Fibroblast of the aortic adventitia (primary cell): ENCODE data around the gene SLC16A12. TPM values are rescaled to one million over a fixed set of nuclear protein-coding genes. Genes with fewer than 3 reads are reported as not detected.

Experiments
- DNase-seq: peaks from one replicate; pipeline ENCODE4 v3.0.0-alpha.2; 2010; ENCODE audit warnings: low read depth
- H3K4me3 ChIP-seq: 2 replicates; pipeline ENCODE4 v1.5.1; 2011; ENCODE audit warnings: low read depth, mild to moderate bottlenecking, control low read depth, low read length, moderate library complexity
- total RNA-seq: library from RNA; depleted of rRNA; stranded (reverse); fragments of >200 nt; gene quantifications from 2 replicates; pipeline ENCODE4 v1.2.3, GENCODE V29; 2012; ENCODE audit warnings: low replicate concordance
- TF ChIP-seq, protein P1 (sequence below): IDR thresholded peaks from 2 replicates; pipeline ENCODE4 v1.5.1; 2011; ENCODE audit warnings: mild to moderate bottlenecking, low read length, control low read depth, inconsistent platforms; ENCODE audit not compliant: insufficient read depth

Gene SLC16A12
- total RNA-seq, 1 donor: 0.90 TPM

DNA sequence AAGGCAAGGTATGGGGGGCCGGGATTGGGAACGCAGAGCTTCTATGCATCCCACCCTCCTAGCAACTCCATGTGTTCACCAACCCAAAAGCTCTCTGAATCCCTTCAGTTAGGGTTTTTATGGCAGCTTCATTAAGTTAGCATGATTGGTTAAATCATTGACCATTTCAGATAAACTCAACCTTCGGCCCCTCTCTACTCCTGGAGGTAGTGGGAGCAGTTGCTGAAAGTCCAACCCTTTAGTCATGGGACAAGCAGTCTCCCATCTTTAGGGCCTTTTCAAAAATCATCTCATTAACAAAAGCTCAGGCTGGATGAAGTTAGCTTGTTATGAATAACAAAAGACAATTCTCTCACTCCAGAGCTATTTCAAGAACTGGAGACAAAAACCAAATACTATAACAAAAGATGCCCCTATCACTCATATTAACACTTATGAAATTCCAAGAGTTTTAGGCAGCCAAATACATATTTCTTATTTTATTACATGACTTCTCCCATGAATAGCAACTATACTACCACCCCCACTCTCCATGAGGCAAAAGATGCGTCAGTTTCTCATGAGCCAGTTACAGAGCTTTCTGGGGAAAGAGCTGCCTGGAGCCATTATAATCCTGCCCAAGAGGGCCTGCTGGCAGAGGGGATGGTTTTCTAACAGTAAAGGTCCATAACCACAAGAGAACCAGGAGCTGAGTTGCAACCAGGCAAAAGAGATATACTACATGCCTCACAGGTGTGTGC lies 44.6 kb downstream of the SLC16A12 start:
- DNase-seq: no peak
- no peak overlapping the region for H3K4me3 ChIP-seq
- TF ChIP-seq, protein P1, sequence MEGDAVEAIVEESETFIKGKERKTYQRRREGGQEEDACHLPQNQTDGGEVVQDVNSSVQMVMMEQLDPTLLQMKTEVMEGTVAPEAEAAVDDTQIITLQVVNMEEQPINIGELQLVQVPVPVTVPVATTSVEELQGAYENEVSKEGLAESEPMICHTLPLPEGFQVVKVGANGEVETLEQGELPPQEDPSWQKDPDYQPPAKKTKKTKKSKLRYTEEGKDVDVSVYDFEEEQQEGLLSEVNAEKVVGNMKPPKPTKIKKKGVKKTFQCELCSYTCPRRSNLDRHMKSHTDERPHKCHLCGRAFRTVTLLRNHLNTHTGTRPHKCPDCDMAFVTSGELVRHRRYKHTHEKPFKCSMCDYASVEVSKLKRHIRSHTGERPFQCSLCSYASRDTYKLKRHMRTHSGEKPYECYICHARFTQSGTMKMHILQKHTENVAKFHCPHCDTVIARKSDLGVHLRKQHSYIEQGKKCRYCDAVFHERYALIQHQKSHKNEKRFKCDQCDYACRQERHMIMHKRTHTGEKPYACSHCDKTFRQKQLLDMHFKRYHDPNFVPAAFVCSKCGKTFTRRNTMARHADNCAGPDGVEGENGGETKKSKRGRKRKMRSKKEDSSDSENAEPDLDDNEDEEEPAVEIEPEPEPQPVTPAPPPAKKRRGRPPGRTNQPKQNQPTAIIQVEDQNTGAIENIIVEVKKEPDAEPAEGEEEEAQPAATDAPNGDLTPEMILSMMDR: no peak

DNA sequence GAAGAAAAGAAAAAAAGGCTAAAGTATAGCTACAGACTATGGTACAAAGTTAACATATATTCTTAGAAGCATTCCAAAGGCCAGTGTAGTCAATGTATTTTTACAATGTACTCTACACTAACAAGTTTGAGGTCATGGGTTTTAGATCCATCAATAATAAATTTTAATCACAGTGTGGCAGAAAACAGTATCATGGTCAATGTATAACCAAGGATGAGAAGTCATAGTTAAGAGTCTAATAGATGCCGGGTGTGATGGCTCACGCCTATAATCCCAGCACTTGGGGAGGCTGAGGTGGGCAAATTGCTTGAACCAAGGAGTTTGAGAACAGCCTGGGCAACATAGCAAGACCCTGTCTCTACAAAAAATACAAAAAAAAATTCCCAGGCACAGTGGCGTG lies 53.1 kb downstream of the SLC16A12 start:
- TF ChIP-seq, protein P1: no peak
- no peak for DNase-seq
- no peak overlapping the region for H3K4me3 ChIP-seq

DNA sequence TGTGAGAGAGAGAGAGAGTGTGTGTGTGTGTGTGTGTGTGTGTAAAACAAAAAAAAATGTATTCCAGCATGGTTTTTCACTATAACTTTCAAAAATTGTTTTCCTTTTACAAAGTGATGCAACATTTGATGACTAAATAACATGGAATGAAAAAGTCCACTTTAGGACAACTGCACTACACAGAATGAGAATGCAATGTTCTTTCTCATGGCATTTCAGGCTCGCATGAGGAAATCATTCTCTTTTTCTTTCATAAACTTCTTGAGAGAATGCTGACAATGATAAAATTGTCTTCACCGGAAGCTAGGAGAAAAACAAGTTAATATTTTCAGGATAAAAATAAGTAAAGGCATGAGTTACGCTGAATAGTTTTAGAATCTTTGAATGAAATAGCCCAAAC lies 53.7 kb downstream of the SLC16A12 start:
- no peak overlapping the region for H3K4me3 ChIP-seq
- DNase-seq: peak; percentile 94
- TF ChIP-seq, protein P1: no peak

DNA sequence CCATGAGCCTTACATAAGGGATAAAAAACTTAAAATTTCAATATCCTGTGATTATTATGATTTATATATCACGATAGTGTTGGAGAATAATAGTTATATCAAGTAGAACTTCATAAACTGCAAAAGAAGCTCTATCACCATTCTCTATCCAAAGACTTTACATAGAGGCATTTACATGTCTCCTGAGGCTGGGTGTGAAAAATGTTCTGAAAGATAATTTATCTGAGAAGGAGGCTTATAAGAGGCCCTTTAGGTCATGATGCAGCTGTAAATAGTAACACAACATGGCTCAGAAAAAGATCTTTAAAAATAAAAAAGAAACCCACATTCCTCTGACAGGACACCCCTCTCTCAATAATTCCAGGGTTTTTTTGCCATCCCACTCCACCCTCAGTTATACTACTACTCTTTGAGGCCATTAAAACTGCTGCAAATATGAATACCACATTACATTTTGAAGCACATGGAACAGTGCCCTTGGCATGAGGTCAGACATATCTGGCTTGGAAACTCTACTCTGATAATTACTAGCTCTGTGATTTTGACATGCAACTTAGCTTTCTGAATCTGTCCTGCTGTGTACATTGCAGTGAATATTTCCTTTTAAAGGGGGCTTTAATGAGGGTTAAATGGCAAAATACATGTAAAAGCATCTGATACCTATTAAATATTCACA lies 55.5 kb downstream of the SLC16A12 start:
- no peak overlapping the region for H3K4me3 ChIP-seq
- peak; percentile 77 for DNase-seq
- TF ChIP-seq, protein P1: no peak

DNA sequence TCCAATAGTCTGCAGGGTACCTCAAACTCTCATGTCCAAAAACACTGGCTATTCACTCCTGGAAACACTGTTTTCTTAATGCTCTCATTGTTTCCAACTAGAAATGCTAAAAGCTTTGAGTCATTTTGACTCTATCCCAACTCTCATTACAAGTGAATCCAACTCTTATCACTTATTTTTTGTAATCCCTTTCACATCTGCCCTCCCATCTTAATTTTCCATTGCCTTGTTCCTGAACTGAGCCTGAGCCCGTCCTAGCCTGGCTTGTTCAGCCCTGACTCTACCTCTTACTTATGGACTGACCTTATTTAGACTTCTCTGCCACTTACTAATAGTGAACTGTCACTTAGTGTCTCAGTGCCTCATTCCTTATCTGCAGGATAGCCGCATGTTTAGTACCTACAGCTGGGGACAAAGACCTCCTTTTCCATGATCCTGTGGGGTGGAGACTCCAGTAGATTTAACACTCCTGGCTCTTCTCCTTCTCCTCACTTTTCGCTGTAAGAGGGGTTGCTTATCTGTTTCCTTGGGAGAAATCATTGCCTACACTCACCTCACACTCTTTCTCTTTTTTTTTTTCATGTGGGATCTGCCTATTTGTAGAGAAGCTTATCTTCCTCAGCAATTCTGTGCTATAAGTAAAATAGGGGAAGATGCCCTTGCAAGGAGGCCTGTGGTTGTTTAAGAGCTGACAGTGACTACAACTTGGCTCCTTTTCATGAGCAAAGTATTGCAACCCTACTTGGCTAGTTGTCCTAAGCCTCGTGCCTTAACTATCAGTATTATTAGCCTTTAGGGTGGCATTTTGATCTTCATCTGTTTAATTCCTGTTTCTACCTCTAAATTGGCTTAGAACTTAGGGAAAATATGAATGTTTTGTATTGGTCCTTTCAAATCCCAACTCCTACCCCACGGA lies 56.4 kb downstream of the SLC16A12 start:
- no peak overlapping the region for H3K4me3 ChIP-seq
- peak; percentile 86 for DNase-seq
- TF ChIP-seq, protein P1: no peak

DNA sequence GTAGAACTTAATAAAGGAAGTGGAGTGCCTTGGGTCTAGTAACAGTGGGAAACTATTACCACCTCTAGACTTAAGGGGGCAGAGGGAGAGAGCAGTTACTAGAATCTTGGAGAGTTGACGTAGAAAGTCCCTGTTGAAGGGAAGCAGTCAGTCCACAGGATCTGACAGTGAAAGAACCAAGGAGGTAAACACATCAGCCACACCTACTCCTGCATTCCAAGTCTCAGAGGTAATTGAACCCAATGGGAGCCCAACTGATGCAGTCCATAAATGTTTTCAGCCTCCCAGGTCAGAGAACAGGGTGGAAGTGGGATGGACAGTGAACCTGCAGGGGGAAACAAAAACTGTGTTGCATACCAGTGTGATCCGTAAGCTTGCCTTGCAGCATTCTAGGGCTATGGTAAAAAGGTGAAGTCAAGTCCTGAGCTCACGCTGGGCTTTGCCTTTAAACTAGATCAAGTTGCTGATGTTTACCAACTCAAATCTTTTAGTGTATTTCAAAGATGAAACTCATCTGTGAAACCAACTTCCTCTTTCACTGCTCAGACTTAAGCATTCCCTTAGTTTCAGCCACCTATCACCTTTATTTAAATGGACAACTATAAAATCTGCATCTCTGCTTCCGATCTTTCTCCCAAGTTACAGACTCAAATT lies 57.2 kb downstream of the SLC16A12 start:
- H3K4me3 ChIP-seq: no peak overlapping the region
- TF ChIP-seq, protein P1: peak; percentile 3
- no peak for DNase-seq
